GM19238 (cell line): ENCODE data around the gene UCP2.
"Not testable (repeated sequence)": the region's sequence is repeated elsewhere in the genome, so short reads cannot be mapped to it uniquely, and the experiment has no call there.

Experiments
- DNase-seq: peaks from one replicate; pipeline ENCODE4 v3.0.0; 2011; ENCODE audit warnings: low spot score; ENCODE audit not compliant: insufficient read length

Gene UCP2

DNA sequence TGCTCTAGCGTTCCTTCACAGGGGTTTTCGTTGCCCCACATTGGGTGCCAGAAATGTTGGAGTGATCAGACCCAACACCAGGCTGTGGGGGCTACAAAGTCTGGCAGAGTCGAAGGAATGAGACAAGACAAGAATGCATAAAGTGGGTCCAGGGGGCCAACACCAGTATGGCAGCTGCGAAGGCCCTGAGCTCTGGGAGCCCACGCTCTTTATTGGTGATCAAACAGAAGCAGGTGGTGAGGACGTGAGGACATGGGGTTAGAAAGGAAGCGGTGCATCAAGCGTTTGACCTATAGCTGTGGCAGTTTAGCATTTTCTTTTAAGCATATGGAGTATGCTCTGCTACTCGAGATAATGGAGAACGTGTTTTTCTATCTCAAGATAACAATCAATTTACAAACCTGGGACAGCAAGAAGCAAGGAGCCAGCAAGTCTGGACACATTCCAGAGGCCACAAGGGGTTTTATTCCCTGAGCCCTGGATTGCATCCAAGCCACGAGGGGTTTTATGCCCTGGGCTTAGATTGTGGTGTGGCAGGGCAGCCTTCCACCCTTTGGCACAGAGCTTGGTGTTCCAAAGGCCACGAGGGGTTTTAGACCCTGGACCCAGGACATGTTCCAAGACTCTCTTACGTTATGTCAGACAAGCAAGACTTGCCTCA, 35.7 kb downstream of the UCP2 start:
- DNase-seq: no peak

DNA sequence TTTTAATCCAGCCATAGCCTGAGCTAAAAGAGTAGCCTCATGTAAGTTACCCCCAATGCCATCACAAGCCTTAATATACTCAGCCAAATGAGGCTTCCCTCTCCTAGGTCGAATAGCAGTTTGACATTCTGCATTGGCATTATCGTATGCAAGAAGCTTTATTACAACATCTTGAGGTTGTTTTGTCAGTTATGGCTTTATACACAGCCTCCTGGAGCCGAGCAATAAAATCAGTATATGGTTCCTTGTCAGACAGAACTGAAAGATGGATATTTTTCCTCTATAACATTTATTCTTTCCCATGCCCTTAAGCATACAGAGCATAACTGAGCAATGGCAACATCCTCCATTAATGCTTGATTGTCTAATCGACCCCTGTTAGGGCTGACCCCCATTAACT, 37.2 kb downstream of the UCP2 start:
- DNase-seq: no peak

DNA sequence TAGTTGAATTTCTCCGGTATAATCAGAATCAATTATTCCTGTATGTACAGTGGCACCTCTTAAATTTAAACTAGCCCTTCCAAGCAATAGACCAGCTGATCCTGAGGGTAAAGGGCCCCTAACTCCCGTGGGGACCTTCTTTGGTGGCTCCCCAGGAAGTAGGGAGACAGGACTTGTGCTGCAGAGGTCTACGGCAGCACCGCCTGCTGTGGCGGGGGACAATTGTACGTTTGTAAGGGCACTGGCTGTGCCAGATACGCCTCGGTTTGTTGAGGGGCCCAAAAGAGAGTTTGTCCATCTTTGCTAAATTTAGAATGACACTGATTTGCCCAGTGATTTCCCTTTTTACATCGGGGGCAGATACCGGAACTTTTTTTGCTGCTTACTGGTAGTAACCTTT, 37.7 kb downstream of the UCP2 start:
- no peak for DNase-seq

DNA sequence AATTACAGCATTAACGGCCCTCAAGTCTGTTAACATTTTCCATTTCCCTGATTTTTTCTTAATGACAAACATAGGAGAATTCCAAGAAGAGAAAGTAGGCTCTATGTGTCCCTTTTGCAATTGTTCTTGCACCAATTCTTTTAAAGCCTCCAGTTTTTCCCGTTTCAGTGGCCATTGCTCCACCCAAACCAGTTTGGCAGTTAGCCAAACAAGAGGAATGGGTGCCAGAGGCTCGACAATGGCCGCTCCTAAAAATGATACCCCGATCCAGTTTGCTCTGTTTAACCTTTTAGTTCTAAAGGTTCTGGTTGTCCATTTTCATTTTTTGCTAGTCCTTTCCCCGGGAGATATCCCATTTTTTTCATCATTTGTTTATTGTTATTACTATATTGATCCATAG, 38.6 kb downstream of the UCP2 start:
- DNase-seq: no peak

DNA sequence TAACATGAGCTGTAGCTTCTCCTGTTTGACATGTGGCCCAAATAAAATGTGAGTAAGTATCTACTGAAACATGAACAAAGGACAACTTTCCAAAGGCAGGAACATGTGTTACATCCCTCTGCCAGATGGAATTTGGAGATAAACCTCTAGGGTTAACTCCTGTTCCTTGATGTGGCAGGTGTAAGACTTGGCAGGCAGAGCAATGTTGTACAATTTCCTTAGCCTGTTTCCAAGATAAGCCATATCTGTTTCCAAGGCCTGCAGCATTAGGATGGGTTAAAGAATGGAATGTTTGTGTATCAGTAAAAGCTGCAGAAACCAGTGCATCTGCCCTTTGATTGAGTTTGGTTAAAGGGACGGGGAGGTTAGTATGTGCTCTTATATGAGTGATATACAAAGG, 40.6 kb downstream of the UCP2 start:
- no peak for DNase-seq

DNA sequence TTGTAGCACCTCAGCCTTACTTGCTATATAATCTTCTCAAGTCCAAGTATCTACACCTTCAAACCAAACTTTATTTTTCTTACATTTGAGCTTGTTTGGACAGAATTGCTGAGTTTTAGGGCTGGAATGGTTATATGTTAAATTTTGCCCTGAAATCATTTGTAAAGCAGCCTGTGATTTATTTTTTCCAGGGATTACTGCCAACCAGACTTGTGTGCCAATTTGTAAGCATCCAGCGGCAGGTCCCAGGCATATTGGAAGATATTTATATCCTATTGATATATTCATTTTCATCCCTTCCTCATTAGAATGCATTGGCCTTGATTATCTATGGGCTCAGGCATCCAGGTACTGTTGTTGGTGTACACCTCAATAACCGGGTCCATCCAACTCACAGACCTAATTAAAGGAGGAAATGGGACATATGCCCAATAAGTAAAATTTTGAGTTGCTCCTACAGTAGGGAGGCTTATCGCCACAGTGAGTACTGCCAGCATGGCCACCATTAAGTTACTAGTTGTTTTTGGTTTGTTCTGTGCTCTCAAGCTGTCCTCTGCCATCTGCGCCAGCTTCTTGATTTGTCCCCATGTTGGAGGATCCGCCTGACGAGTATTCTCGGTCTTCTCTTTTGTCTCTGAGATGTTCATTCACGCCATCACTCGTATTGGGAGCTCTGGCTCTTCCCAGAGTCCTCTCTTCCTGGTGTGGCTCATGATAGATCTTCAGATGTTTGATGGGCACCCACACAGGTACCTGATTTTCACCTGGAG, 41.7 kb downstream of the UCP2 start:
- DNase-seq: no peak

DNA sequence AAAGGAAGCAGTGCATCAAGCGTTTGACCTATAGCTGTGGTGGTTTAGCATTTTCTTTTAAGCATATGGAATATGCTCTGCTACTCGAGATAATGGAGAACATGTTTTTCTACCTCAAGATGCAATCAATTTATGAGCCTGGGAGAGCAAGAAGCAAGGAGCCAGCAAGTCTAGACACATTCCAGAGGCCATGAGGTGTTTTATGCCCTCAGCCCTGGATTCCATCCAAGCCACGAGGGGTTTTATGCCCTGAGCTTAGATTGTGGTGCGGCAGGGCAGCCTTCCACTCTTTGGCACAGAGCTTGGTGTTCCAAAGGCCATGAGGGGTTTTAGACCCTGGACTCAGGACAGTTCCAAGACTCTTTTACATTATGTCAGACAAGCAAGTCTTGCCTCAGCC, 43.5 kb downstream of the UCP2 start:
- DNase-seq: no peak

DNA sequence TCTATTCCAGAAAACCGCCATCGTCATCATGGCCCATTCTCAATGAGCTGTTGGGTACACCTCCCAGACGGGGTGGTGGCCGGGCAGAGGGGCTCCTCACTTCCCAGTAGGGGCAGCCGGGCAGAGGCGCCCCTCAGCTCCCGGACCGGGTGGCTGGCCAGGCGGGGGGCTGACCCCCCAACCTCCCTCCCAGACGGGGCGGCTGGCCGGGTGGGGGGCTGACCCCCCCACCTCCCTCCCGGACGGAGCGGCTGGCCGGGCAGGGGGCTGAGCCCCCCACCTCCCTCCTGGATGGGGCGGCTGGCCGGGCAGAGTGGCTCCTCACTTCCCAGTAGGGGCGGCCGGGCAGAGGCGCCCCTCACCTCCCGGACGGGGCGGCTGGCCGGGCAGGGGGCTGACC, 46.6 kb downstream of the UCP2 start:
- not testable (repeated sequence) for DNase-seq

DNA sequence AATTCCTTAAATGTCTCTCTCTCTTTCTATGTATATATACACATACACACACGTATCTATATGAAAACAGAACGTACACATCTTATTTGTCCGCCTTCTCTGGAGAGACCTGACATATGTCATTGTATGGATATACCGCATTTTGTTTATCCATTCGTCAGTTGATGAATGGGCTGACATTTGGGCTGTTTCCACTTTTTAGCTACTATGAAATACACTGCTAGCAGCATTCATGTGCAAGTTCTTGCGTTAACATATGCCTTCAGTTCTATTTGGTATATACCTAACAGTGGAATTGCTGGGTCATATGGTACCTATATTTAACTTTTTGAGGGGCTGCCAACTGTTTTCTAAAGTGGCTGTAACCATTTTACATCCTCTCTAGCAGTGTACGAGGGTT, 49.9 kb downstream of the UCP2 start:
- no peak for DNase-seq

DNA sequence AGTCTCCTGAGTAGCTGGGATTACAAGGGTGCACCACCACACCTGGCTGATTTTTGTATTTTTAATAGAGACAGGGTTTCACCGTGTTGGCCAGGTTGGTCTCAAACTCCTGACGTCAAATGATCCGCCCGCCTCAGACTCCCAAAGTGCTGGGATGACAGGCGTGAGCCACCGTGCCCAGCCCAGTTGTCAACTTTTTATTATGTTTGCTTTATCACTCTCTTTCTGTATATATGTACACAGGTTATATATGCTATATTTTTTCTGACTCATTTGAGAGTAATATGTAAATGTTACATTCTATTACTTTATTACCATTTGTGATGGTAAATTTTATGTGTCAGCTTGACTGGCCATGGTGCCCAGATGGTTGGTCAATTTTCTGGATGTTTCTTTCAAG, 50.7 kb downstream of the UCP2 start:
- no peak for DNase-seq

DNA sequence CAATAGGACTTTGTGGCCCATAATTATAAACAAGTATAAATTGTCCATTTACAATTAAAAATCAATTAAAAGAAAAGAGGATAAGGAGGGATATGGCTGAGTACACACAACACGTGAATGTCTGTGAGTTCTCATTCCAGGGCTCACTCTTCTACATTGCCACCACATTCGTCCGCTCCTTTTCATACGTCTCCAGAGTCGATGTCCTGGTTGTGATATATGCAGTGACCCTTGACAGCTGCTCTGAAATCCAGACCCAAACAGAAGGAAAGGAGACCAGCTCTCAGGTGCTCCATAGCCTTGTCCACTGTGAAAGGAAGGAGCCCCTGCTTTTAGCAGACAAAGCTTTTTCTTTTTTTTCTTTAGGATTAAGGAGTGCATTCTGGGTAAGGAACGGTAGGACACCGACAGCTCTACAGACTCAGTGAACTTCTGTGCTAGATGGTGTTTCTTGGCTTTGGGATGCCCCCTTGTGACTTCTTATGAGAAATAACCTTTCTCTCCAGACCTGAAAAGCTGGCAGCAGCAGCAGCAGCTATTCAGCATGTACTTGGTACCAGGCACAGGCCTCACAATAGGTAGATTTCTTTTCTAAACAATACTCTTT, 51.5 kb downstream of the UCP2 start:
- DNase-seq: no peak

DNA sequence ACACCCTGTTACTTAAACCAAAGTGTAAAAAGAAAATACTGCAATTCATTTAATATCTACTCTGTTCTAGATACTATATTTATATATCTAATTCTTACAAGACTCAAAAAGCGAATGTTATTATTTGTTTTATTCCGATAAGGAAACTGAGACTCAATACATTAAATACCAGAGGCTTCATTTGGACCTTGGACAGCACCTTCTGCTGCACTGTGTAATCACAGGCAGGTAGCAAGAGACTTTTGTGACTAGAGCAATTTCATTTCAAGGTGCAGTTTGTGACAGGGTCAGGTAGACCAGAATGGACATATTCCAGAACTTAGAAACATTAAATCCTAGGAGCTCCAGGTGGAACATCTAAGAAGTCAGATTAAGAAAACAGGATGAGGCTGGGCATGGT, 53.3 kb downstream of the UCP2 start:
- no peak for DNase-seq
